Activated CD4-positive, alpha-beta T cell treated with anti-CD3 and anti-CD28 coated beads, Interleukin-2, amount 50 U/mL, for 48 hours (primary cell): ENCODE measurements around the gene B3GLCT.
"Not testable (repeated sequence)": the region's sequence is repeated elsewhere in the genome, so short reads cannot be mapped to it uniquely, and the experiment has no call there.

Source experiments
- DNase-seq, 2 experiments: peaks; one replicate each; pipeline ENCODE4 v3.0.0-alpha.2; 2020

B3GLCT gene

DNA sequence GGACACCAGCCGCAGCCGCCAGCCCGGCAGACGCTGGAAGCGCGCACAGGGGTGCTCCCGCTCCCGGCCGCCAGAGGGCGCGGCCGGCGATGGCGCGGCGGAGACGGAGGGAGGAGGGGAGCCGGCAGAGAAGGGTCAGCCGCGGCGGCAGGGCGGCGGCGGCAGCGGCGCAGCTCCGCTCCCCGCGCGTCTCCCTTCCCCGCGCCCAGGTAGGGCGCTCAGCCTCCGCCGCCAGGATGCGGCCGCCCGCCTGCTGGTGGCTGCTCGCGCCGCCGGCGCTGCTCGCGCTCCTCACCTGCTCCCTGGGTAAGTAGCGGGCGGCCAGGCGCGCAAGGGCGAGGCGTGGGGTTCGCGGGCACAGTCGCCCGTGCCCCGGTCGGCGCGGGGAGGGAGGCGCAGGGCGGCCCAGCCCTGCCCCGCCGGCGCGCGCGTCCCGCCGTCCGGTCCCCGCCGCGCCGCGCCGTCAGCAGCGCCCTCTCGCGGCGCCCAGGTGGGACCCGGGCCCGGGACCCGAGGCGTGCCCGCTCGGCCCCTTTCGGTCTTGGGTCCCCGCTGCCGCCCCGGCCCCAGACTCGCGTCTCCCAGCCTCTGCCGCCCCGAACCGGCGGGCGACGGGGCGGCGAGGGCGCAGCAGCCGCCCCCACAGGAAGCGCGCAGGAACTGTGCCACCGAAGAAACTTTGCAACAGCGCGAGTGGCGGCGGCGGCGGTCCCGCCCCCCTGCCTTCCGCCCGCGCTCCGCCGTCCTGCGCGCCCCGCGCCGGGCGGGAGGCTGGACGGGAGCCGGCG, at the start of gene B3GLCT:
B3GLCT (plus strand) TSS at position 127 of the 788 bp plus-strand sequence; CDS start at position 237, 110 bp downstream.
- DNase-seq: peak; percentile 73 to 77

- no peak for DNase-seq
Observed at GRCh38 chr13:31150315-31150985, 49.3 kb upstream of the B3GLCT start.

GRCh38 chr13:31151837-31152236, 47.9 kb upstream of the B3GLCT start:
- no peak for DNase-seq

GRCh38 chr13:31154939-31155338, 44.8 kb upstream of the B3GLCT start:
- DNase-seq: no peak

GRCh38 chr13:31159306-31159705, 40.5 kb upstream of the B3GLCT start:
- no peak for DNase-seq

- peak; percentile 63 to 70 for DNase-seq
Observed at GRCh38 chr13:31160857-31161556, 38.8 kb upstream of the B3GLCT start.

DNA sequence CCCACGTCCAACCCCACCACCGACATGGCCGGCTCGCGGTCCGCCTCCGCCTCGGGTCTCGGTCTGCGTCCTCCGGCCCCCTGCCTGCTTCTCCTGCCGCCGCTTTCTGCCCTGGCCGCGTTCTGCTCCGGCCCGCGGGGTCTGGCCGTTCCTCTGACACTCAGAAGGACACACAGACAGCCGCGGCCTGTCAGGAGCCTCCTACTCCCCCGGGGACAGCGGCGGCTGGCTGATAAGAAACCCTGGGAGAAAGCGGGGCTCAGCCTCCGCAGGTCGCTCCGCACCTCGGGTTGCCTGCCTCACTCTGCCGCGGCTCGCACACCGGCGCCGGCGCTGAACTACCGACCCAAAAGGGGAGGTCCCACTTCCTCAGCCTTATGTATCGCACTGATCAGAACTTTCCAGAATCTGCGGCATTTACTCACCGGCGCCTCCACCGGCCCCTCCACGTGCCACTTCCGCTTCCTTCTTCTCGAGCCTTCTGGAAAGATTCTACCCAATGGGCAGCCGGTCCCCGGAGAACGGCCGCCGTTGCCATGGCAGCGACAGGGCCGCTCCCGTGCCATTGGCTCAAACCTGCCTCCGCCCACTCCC, 38.1 kb upstream of the B3GLCT start, which contains the start of gene HSPH1:
HSPH1 (minus strand) TSS at position 348 of the 594 bp plus-strand sequence; CDS start at position 26, 322 bp downstream.
- DNase-seq: peak; percentile 97 to 98

DNA sequence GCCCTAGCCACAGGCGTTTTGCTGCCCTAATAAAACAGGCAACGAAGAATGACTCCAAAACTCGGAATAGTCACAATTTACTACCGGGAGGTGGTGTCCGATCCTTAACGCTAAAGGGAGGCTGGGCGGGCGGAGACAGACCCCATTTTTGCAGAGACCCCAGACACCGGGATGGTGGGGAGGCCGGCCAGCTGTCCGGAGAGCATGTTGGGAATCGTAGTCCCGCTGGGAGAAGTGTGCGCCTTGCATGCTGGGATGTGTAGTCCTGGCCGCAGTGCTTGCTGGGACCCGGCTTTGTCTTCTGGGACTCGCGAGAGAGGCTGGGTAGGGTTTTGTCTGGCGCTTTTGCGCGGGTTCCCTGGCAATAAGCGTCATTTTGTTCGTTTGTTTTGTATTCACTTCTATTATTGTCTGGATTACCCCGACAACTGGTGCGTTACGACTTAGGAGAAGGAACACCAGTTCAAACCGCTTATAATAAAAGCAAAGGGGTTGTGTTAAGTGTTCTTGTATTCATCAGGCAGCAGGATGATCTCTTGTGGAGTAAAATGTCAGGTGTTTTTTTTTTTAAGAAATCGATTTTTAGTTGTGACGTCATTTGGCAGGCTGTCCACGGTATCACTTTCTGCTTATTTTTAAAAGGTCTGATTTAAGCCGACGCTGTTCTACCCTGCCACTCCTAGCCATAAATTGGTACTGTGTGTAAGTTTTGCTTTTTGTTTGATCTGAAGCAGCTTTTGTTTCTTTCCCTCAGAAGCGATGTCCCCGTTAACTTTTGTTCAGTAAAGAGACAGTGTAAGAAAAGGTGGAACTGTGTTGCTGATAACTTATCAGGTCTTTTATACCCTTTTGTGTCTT, 37.4 kb upstream of the B3GLCT start:
- DNase-seq: peak; percentile 92 to 95

- no peak for DNase-seq
Observed at GRCh38 chr13:31166591-31166990, 33.2 kb upstream of the B3GLCT start.

DNA sequence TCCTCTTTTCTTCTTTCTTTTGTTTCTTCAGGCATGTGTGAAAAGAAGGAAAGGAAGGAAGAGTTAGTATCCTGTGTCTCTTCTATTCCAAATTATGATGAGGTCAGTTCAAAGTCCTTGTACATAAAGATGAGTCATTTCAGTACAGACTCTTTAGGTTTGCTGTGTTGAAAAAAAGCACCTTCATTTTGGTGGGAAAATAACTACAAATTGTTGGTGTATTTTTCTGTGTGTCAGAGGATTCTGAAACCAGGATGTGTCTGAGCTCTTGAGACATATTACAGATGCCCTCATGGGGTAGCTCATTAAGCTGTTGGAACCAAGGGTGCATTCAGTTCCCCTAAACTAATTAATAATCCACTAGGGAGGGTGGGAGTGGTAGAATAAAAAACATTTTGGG, 32.3 kb upstream of the B3GLCT start:
- no peak for DNase-seq

- DNase-seq: no peak
Observed at GRCh38 chr13:31168166-31168565, 31.6 kb upstream of the B3GLCT start.

- no peak for DNase-seq
Observed at GRCh38 chr13:31168736-31169135, 31.0 kb upstream of the B3GLCT start.

GRCh38 chr13:31172001-31172400, 27.8 kb upstream of the B3GLCT start:
- DNase-seq: no peak

DNA sequence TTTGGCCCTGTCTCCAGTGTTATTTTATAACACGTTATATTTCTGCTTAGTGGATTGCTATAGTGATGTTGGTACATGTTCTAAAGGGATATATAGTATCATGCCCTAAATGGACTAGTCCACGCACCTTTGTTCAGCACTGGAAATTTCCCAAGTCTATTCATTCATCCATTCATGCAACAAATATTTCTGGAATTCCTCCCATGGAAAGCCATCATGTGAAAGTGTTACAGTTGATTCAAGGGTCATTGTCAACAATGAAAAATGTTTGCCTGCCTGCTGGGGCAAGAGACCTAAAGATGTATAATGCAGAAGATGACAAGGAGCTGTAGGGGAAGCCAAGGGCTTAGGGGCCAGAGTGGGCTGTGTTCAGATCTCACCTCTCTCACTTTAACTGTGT, 27.2 kb upstream of the B3GLCT start:
- no peak for DNase-seq

- no peak for DNase-seq
Observed at GRCh38 chr13:31174018-31174417, 25.8 kb upstream of the B3GLCT start.

GRCh38 chr13:31175847-31176532, 23.8 kb upstream of the B3GLCT start:
- no peak for DNase-seq

GRCh38 chr13:31177813-31178495, 21.8 kb upstream of the B3GLCT start:
- not testable (repeated sequence) for DNase-seq

- no peak for DNase-seq
Observed at GRCh38 chr13:31179241-31179640, 20.5 kb upstream of the B3GLCT start.

GRCh38 chr13:31179754-31180153, 20.0 kb upstream of the B3GLCT start:
- no peak for DNase-seq

GRCh38 chr13:31182987-31183386, 16.8 kb upstream of the B3GLCT start:
- no peak for DNase-seq

DNA sequence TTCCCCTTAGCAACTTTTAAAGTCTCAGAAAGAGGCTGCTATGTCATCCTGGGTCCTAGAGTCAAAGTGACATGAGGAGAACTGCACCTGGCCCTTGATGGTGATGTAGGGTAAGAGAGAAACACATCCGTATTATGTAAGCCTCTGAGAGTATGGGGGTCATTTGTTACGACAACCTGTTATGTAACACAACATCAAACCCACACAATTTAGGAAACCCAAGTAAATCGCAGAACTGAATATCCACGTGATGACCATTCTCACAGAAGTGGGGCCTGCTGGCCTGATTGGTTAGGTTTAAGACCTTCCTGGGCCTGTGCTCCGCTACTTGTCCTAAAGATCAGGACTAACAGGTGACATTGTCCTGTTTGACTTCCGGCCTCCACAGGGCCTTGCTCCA, 15.3 kb upstream of the B3GLCT start:
- no peak for DNase-seq
